PC-3 (cell line): ENCODE data around the gene SV2C. TPM values are rescaled to one million over a fixed set of nuclear protein-coding genes. Genes with fewer than 3 reads are reported as not detected.
"Not testable (repeated sequence)": the region's sequence is repeated elsewhere in the genome, so short reads cannot be mapped to it uniquely, and the experiment has no call there.

Experiments
- ATAC-seq: fragments of 200-7000 bp; cut with Tn5 transposase; 2 replicates; pipeline ENCODE4 v1.9.1; 2020; ENCODE audit warnings: mild to moderate bottlenecking, moderate library complexity
- BruUV-seq: library from RNA; stranded (reverse); fragments of 400-500 nt; replicated peaks from 2 replicates; lab custom pipeline; 2021; lab: Mats Ljungman, UMichigan
- CTCF ChIA-PET: fragments of 300-600 bp; sonication (Branson Sonifier 250); formaldehyde crosslinking; loops from one replicate; lab custom pipeline; 2022; ENCODE audit warnings: antibody characterized with exemption; lab: Charles Lee
- POLR2A ChIA-PET: fragments of 300-600 bp; sonication (Branson Sonifier 250); formaldehyde crosslinking; loops from one replicate; lab custom pipeline; 2022; ENCODE audit warnings: antibody characterized with exemption; ENCODE audit not compliant: unreplicated experiment; lab: Charles Lee
- DNase-seq: peaks from one replicate; pipeline ENCODE4 v3.0.0-alpha.2; 2015
- H2AFZ ChIP-seq: fragments of 300-600 bp; sonication (generic); 2 replicates; pipeline ENCODE4 v1.6.0; 2016; ENCODE audit warnings: antibody characterized with exemption, low read length
- H3F3A ChIP-seq: fragments of 300-600 bp; sonication (generic); one replicate; pipeline ENCODE4 v1.6.0; 2017; ENCODE audit warnings: antibody characterized with exemption, low read length, control low read depth, mild to moderate bottlenecking; ENCODE audit not compliant: unreplicated experiment
- H3K27ac ChIP-seq: fragments of 300-600 bp; sonication (generic); 2 replicates; pipeline ENCODE4 v1.5.1; 2016; ENCODE audit warnings: mild to moderate bottlenecking, low read length
- H3K27me3 ChIP-seq: fragments of 300-600 bp; sonication (generic); 2 replicates; pipeline ENCODE4 v1.6.1; 2016; ENCODE audit warnings: low read length, mixed read lengths
- H3K36me3 ChIP-seq: fragments of 300-600 bp; sonication (generic); 2 replicates; pipeline ENCODE4 v1.6.1; 2016; ENCODE audit warnings: low read depth, mixed run types, low read length, mixed read lengths
- H3K4me1 ChIP-seq: fragments of 300-600 bp; sonication (generic); 2 replicates; pipeline ENCODE4 v1.5.1; 2016; ENCODE audit warnings: low read length; ENCODE audit not compliant: insufficient read depth
- H3K4me2 ChIP-seq: fragments of 300-600 bp; sonication (generic); 2 replicates; pipeline ENCODE4 v1.6.0; 2016; ENCODE audit warnings: low read length
- H3K4me3 ChIP-seq: fragments of 300-600 bp; sonication (generic); 2 replicates; pipeline ENCODE4 v1.5.1; 2016; ENCODE audit warnings: mild to moderate bottlenecking, low read length, mixed read lengths
- H3K79me2 ChIP-seq: fragments of 300-600 bp; sonication (generic); 2 replicates; pipeline ENCODE4 v1.6.1; 2017; ENCODE audit warnings: low read length, mixed read lengths
- H3K9ac ChIP-seq: fragments of 300-600 bp; sonication (generic); 2 replicates; pipeline ENCODE4 v1.6.0; 2016; ENCODE audit warnings: mild to moderate bottlenecking, low read length
- H3K9me2 ChIP-seq: fragments of 300-600 bp; sonication (generic); replicated peaks from 2 replicates; pipeline ENCODE4 v1.6.1; 2016; ENCODE audit warnings: mixed run types, low read length, mixed read lengths
- H3K9me3 ChIP-seq: fragments of 300-600 bp; sonication (generic); 2 replicates; pipeline ENCODE4 v1.6.1; 2016; ENCODE audit warnings: low read length, mixed read lengths
- H4K20me1 ChIP-seq: fragments of 300-600 bp; sonication (generic); 2 replicates; pipeline ENCODE4 v1.6.1; 2016; ENCODE audit warnings: low read length, mixed read lengths
- CTCF ChIP-seq: fragments of 300-600 bp; sonication (generic); conservative IDR thresholded peaks from 2 replicates; pipeline ENCODE4 v1.5.1; 2017; ENCODE audit warnings: antibody characterized with exemption, low read depth, mild to moderate bottlenecking, low read length
- EZH2 ChIP-seq: fragments of 300-600 bp; sonication (generic); IDR thresholded peaks from one replicate; pipeline ENCODE4 v1.6.1; 2017; ENCODE audit warnings: antibody characterized with exemption, mild to moderate bottlenecking, low read length; ENCODE audit not compliant: unreplicated experiment
- EZH2phosphoT487 ChIP-seq: fragments of 300-600 bp; sonication (generic); IDR thresholded peaks from 2 replicates; pipeline ENCODE4 v1.6.1; 2018; ENCODE audit warnings: mild to moderate bottlenecking, antibody characterized with exemption, low read length, borderline replicate concordance
- intact Hi-C: fragments of 100-400 bp; cut with micrococcal nuclease; formaldehyde crosslinking; loops from 2 replicates; pipeline ENCODE4 v1.9.0; 2023
- total RNA-seq: library from RNA; depleted of rRNA; stranded (reverse); fragments of >200 nt; gene quantifications from 2 replicates; pipeline ENCODE4 v1.2.3, GENCODE V29; 2014

SV2C gene
- total RNA-seq, 1 experiment from 2014 or later = not detected

- ChIA-PET POLR2A (no interaction called here), CTCF (no interaction called here)
- Histone ChIP-seq H3K27ac (no peak overlapping the region), H2AFZ (no peak overlapping the region), H3K9ac (no peak overlapping the region), H3F3A (no peaks in the 10 kb centered on the region), H3K9me2 (no peaks in the 10 kb centered on the region), H3K79me2 (no peaks in the 10 kb centered on the region), H3K9me3 (no peaks in the 10 kb centered on the region), H3K4me1 (no peaks in the 10 kb centered on the region), H3K4me3 (no peak overlapping the region), H3K4me2 (no peak overlapping the region), H4K20me1 (no peaks in the 10 kb centered on the region), H3K36me3 (no peaks in the 10 kb centered on the region), H3K27me3 (peaks cover 28% of the 10 kb centered on the region)
- no peak for TF ChIP-seq EZH2phosphoT487
- no peak for TF ChIP-seq EZH2
- TF ChIP-seq CTCF = no peak
- ATAC-seq = no peak
- no TSS peak for BruUV-seq
- intact Hi-C loops = no loop called here
- no peak for DNase-seq
Measured at GRCh38 chr5:76312783-76313182, 229.6 kb downstream of the SV2C start.

GRCh38 chr5:76314643-76315042, 231.5 kb downstream of the SV2C start:
- ATAC-seq (no peak), DNase-seq (no peak)
- Histone ChIP-seq H3K4me2 (no peak overlapping the region), H3K79me2 (no peaks in the 10 kb centered on the region), H3K9me2 (no peaks in the 10 kb centered on the region), H3K9ac (no peak overlapping the region), H3K9me3 (no peaks in the 10 kb centered on the region), H3K27me3 (peaks cover 31% of the 10 kb centered on the region), H3K36me3 (no peaks in the 10 kb centered on the region), H3K4me1 (no peaks in the 10 kb centered on the region), H4K20me1 (no peaks in the 10 kb centered on the region), H3K4me3 (no peak overlapping the region), H3K27ac (no peak overlapping the region), H2AFZ (no peak overlapping the region), H3F3A (no peaks in the 10 kb centered on the region)
- TF ChIP-seq EZH2phosphoT487 (no peak), EZH2 (no peak), CTCF (no peak)
- ChIA-PET CTCF (no interaction called here), POLR2A (no interaction called here)
- intact Hi-C loops = no loop called here
- BruUV-seq = no TSS peak

GRCh38 chr5:76319673-76320072, 236.5 kb downstream of the SV2C start:
- Histone ChIP-seq H3K4me1 (no peaks in the 10 kb centered on the region), H3F3A (no peaks in the 10 kb centered on the region), H3K9me3 (no peaks in the 10 kb centered on the region), H3K79me2 (no peaks in the 10 kb centered on the region), H2AFZ (no peak overlapping the region), H3K9me2 (no peaks in the 10 kb centered on the region), H3K9ac (no peak overlapping the region), H3K4me2 (no peak overlapping the region), H3K27ac (no peak overlapping the region), H3K4me3 (no peak overlapping the region), H3K27me3 (peaks cover 17% of the 10 kb centered on the region), H3K36me3 (no peaks in the 10 kb centered on the region), H4K20me1 (no peaks in the 10 kb centered on the region)
- no TSS peak for BruUV-seq
- ChIA-PET POLR2A (no interaction called here), CTCF (no interaction called here)
- ATAC-seq (no peak), DNase-seq (no peak)
- intact Hi-C loops = no loop called here
- TF ChIP-seq EZH2phosphoT487 = no peak
- TF ChIP-seq EZH2 = no peak
- no peak for TF ChIP-seq CTCF

GRCh38 chr5:76323494-76323893, 240.3 kb downstream of the SV2C start:
- H3K4me1 ChIP-seq, H2AFZ ChIP-seq, intact Hi-C loops, CTCF ChIA-PET, BruUV-seq, H3K36me3 ChIP-seq, ATAC-seq, H3K79me2 ChIP-seq, DNase-seq, H4K20me1 ChIP-seq, H3K9me2 ChIP-seq, POLR2A ChIA-PET, H3K4me2 ChIP-seq, H3K9me3 ChIP-seq, H3K9ac ChIP-seq, H3F3A ChIP-seq, H3K27ac ChIP-seq, H3K4me3 ChIP-seq: not testable (repeated sequence)
- H3K27me3 ChIP-seq = peaks cover 50% of the 10 kb centered on the region
